NB4 (cell line): Measurements from ENCODE around the gene C4BPB.

ENCODE experiments used
- DNase-seq: peaks from one replicate; pipeline ENCODE4 v3.0.0; 2010; ENCODE audit warnings: low read depth
- H3K4me3 ChIP-seq: one replicate; pipeline ENCODE4 v1.5.1; 2011; ENCODE audit warnings: mild to moderate bottlenecking, low read depth, low read length, moderate library complexity
- CTCF ChIP-seq: IDR thresholded peaks from one replicate; pipeline ENCODE4 v1.5.1; 2012; ENCODE audit warnings: low read depth, low read length
- MAX ChIP-seq: IDR thresholded peaks from 2 replicates; pipeline ENCODE4 v1.6.1; 2011; ENCODE audit warnings: low read depth, low read length
- MYC ChIP-seq: IDR thresholded peaks from 2 replicates; pipeline ENCODE4 v1.6.1; 2011; ENCODE audit warnings: low read depth, low read length
- POLR2A ChIP-seq: IDR thresholded peaks from 2 replicates; pipeline ENCODE4 v1.6.1; 2011; ENCODE audit warnings: mild to moderate bottlenecking; ENCODE audit not compliant: insufficient read length; ENCODE audit errors: extremely low read depth

The C4BPB gene

GRCh38 chr1:207093944-207094343, 5.3 kb downstream of the C4BPB start:
- DNase-seq = no peak
- no peak overlapping the region for H3K4me3 ChIP-seq
- no peak for TF ChIP-seq MAX
- no peak for TF ChIP-seq POLR2A
- no peak for TF ChIP-seq CTCF
- no peak for TF ChIP-seq MYC

- no peak for DNase-seq
- no peak for TF ChIP-seq POLR2A
- TF ChIP-seq CTCF = no peak
- no peak for TF ChIP-seq MYC
- TF ChIP-seq MAX = no peak
- H3K4me3 ChIP-seq = no peak overlapping the region
These were observed 9.2 kb downstream of the C4BPB start for GRCh38 chr1:207097871-207098324.

GRCh38 chr1:207101720-207102119, 13.1 kb downstream of the C4BPB start:
- TF ChIP-seq POLR2A = no peak
- TF ChIP-seq MYC = no peak
- TF ChIP-seq CTCF = no peak
- no peak for TF ChIP-seq MAX
- no peak overlapping the region for H3K4me3 ChIP-seq
- no peak for DNase-seq

GRCh38 chr1:207102146-207102545, 13.5 kb downstream of the C4BPB start:
- DNase-seq = no peak
- no peak for TF ChIP-seq CTCF
- TF ChIP-seq MYC = no peak
- TF ChIP-seq MAX = no peak
- TF ChIP-seq POLR2A = no peak
- H3K4me3 ChIP-seq = no peak overlapping the region

- no peak for DNase-seq
- TF ChIP-seq CTCF = no peak
- no peak for TF ChIP-seq MYC
- no peak overlapping the region for H3K4me3 ChIP-seq
These were observed 14.0 kb downstream of the C4BPB start for GRCh38 chr1:207102659-207103058.

- TF ChIP-seq POLR2A (no peak), MYC (no peak), MAX (no peak), CTCF (no peak)
- no peak within 1 kb of the TSS for H3K4me3 ChIP-seq
- peak; percentile 40 for DNase-seq
These were observed 15.3 kb downstream of the C4BPB start, which contains the start of gene C4BPA for GRCh38 chr1:207103892-207104373. Gene C4BPA (plus strand): TSS chr1:207104233. CDS start chr1:207113026, 8,793 bp downstream.
